D721Med (cell line): ENCODE results near the gene BBS1.

ENCODE experiments used
- DNase-seq: peaks from one replicate; pipeline ENCODE4 v3.0.0; 2011; ENCODE audit warnings: low spot score; ENCODE audit not compliant: insufficient read length
- FAIRE-seq: peaks from 2 replicates; lab custom pipeline; 2011; peaks lifted over from hg19 to GRCh38; lab: Jason Lieb, UNC
- CTCF ChIP-seq: IDR thresholded peaks from 2 replicates; pipeline ENCODE4 v1.5.1; 2012; ENCODE audit warnings: mild to moderate bottlenecking, control low read depth; ENCODE audit not compliant: insufficient read depth; ENCODE audit errors: missing control alignments

The BBS1 gene

GRCh38 chr11:66478729-66479393, 31.6 kb upstream of the BBS1 start:
- peak; percentile 68 for TF ChIP-seq CTCF
- DNase-seq: no peak

GRCh38 chr11:66479394-66480116, 30.9 kb upstream of the BBS1 start:
- no peak for TF ChIP-seq CTCF
- DNase-seq (no peak), FAIRE-seq (no peak)

More at GRCh38 chr11:66478729-66479393, 31.6 kb upstream of the BBS1 start:
- no peak for FAIRE-seq

GRCh38 chr11:66480117-66480938, 30.1 kb upstream of the BBS1 start, which contains the start of gene DPP3:
DPP3 (plus strand) TSS chr11:66480434; CDS start chr11:66482201, 1,767 bp downstream.
- no peak for FAIRE-seq
- no peak for TF ChIP-seq CTCF

GRCh38 chr11:66484806-66485380, 25.5 kb upstream of the BBS1 start:
- TF ChIP-seq CTCF: no peak
- DNase-seq (no peak), FAIRE-seq (no peak)

More at GRCh38 chr11:66480117-66480938, 30.1 kb upstream of the BBS1 start, which contains the start of gene DPP3:
- DNase-seq: peak; percentile 100

- DNase-seq (no peak), FAIRE-seq (no peak)
- TF ChIP-seq CTCF: no peak
Observed at GRCh38 chr11:66488957-66489356, 21.5 kb upstream of the BBS1 start.

GRCh38 chr11:66489636-66490035, 20.8 kb upstream of the BBS1 start:
- FAIRE-seq (no peak), DNase-seq (no peak)
- no peak for TF ChIP-seq CTCF
